Transverse colon (tissue), 4 donors: ENCODE measurements around the gene FAM20C. TPM values are rescaled to one million over a fixed set of nuclear protein-coding genes. Genes with fewer than 3 reads are reported as not detected.
A peak's percentile ranks its signal among the peaks of the same experiment; 100 is the strongest.

ENCODE experiments used
- DNase-seq: peaks from one replicate; pipeline ENCODE4 v3.0.0-alpha.2; 2019
- H3K27ac ChIP-seq, 4 donors: fragments of 200-600 bp; sonication (generic); 2 replicates each; pipeline ENCODE4 v1.5.1; 2016 to 2018; ENCODE audit warnings: inconsistent platforms in 4 of 4
- H3K27me3 ChIP-seq: fragments of 200-600 bp; sonication (generic); 2 replicates; pipeline ENCODE4 v1.5.1; 2017; ENCODE audit warnings: inconsistent platforms
- H3K36me3 ChIP-seq, 4 donors: fragments of 200-600 bp; sonication (generic); 2 replicates each; pipeline ENCODE4 v1.5.1; 2017 to 2019; ENCODE audit warnings: inconsistent platforms in 4 of 4
- H3K4me1 ChIP-seq, 4 donors: fragments of 200-600 bp; sonication (generic); 2 replicates each; pipeline ENCODE4 v1.5.1; 2017 to 2020; ENCODE audit warnings: inconsistent platforms in 4 of 4
- H3K4me3 ChIP-seq, 4 donors: fragments of 200-600 bp; sonication (generic); 1 replicate in 1 of 4; 2 replicates in 3 of 4; pipeline versions ENCODE4 v1.5.1 to v1.6.1; 2017 to 2019; ENCODE audit warnings: inconsistent platforms in 4 of 4
- H3K9me3 ChIP-seq, 2 donors: fragments of 200-600 bp; sonication (generic); 2 replicates each; pipeline ENCODE4 v1.5.1; 2017 to 2019; ENCODE audit warnings: inconsistent platforms in 2 of 2
- EP300 ChIP-seq: sonication (generic); formaldehyde crosslinking; IDR thresholded peaks from one replicate; pipeline ENCODE4 v1.6.1; 2017; ENCODE audit warnings: antibody characterized with exemption, low read depth
- POLR2A ChIP-seq: fragments of 450-650 bp; IDR thresholded peaks from one replicate; pipeline ENCODE4 v1.6.1; 2016; ENCODE audit warnings: antibody characterized with exemption, mild to moderate bottlenecking, moderate library complexity
- POLR2AphosphoS5 ChIP-seq, 3 donors: sonication (generic); formaldehyde crosslinking; IDR thresholded peaks; one replicate each; pipeline ENCODE4 v1.6.1; 2016; ENCODE audit warnings: antibody characterized with exemption in 3 of 3
- WGBS, 2 donors: methylation state at CpG; one replicate each; pipeline ENCODE4 v1.1.5; 2018; ENCODE audit warnings: low coverage in 1 of 2; 5-methylcytosine and 5-hydroxymethylcytosine counted together
- in situ Hi-C, 4 donors: fragments of 200-750 bp; cut with MboI; loops; one replicate each; pipeline versions ENCODE4 v1.15.0 to v1.15.1; 2017; ENCODE audit warnings: low sequenced_read_pairs in 3 of 4, low pct_ligation_motif_present in 1 of 4, low pct_unique_long_range_greater_than_20kb in 1 of 4
- intact Hi-C: fragments of 100-400 bp; cut with DNase I; formaldehyde crosslinking; loops from one replicate; pipeline ENCODE4 v1.15.1; 2023; ENCODE audit warnings: low total_unique reads
- total RNA-seq, 4 donors: library from RNA; depleted of rRNA; stranded (reverse); fragments of >200 nt; gene quantifications; one replicate each; pipeline ENCODE4 v1.1.0, GENCODE V29; 2016
- TF ChIP-seq, protein P1 (sequence below), 5 experiments: fragments of 200-600 bp in 3 of 5; fragments of 450-650 bp in 2 of 5; sonication (generic) in 3 of 5; IDR thresholded peaks; 1 replicate in 2 of 5; 2 replicates in 3 of 5; pipeline ENCODE4 v1.5.1; 2016 to 2017; ENCODE audit warnings: antibody characterized with exemption in 5 of 5, inconsistent platforms in 3 of 5, mild to moderate bottlenecking in 2 of 5, moderate library complexity in 1 of 5

The FAM20C gene
- total RNA-seq, 4 donors from 2014 or later = 10.5 to 62.3 (median 23.5) TPM

DNA sequence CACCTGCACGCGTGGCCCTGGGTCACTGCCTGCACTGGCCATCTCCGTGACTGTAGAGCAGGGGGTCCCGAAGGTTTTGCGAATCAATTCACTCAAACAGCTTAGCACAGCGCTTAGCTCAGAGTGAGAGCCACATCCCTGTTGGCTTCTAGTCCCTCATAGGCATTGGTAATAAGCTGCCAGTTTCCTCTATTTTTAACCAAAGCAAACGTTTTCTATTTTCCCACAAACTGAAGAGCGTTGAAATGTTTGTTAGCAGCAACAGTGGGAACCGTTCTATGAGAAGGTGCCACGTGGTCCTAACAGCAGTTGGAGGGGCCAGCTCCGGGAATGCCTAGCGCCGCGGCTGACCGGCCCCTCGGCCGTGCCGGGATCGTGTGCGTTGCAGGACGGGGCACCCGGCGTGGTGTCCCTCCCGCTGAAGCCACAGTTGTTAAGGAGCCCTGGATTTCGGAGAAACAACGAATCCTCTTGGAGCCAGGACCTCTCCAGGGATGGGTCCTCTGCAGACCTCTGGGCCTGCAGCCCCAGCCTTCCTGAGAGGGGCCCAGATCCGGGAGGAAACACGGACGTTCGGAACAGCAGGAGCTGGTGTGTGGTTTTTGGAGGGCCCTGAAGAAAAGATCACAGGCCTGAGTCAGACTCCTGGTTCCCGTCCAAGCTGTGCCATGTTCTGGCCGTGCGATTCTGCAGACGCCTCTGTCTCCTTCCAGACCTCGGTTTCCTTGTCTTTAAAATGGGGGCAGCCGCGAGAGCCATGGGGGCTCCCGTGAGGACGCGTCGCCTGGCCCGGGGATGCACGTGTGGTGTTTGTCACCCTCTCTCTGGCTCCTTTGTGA is 40.3 kb downstream of the FAM20C start:
- Histone ChIP-seq H3K4me1 (peaks cover 40 to 80% (median 63%) of the 10 kb centered on the region in 4 donors), H3K4me3 (no peak overlapping the region), H3K9me3 (no peaks in the 10 kb centered on the region), H3K27me3 (no peaks in the 10 kb centered on the region), H3K27ac (peak overlapping the region; percentile 83 to 92 (median 86)), H3K36me3 (no peaks in the 10 kb centered on the region)
- intact Hi-C loops = loop anchor here (5.0 kb wide), 1 partner anchor 40 kb away; the partner anchor contains the start of gene FAM20C
- TF ChIP-seq EP300 = no peak
- no peak for TF ChIP-seq POLR2AphosphoS5 (IDR thresholded peaks at IDR 0.05)
- TF ChIP-seq, protein P1, sequence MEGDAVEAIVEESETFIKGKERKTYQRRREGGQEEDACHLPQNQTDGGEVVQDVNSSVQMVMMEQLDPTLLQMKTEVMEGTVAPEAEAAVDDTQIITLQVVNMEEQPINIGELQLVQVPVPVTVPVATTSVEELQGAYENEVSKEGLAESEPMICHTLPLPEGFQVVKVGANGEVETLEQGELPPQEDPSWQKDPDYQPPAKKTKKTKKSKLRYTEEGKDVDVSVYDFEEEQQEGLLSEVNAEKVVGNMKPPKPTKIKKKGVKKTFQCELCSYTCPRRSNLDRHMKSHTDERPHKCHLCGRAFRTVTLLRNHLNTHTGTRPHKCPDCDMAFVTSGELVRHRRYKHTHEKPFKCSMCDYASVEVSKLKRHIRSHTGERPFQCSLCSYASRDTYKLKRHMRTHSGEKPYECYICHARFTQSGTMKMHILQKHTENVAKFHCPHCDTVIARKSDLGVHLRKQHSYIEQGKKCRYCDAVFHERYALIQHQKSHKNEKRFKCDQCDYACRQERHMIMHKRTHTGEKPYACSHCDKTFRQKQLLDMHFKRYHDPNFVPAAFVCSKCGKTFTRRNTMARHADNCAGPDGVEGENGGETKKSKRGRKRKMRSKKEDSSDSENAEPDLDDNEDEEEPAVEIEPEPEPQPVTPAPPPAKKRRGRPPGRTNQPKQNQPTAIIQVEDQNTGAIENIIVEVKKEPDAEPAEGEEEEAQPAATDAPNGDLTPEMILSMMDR (IDR thresholded peaks at IDR 0.05) = no peak
- no peak for TF ChIP-seq POLR2A
- 67 to 80% methylated on average over 3 to 43 of the region's 43 CpGs for whole genome bisulfite sequencing, 2 donors
- in situ Hi-C loops = no loop called here
- DNase-seq = no peak

DNA sequence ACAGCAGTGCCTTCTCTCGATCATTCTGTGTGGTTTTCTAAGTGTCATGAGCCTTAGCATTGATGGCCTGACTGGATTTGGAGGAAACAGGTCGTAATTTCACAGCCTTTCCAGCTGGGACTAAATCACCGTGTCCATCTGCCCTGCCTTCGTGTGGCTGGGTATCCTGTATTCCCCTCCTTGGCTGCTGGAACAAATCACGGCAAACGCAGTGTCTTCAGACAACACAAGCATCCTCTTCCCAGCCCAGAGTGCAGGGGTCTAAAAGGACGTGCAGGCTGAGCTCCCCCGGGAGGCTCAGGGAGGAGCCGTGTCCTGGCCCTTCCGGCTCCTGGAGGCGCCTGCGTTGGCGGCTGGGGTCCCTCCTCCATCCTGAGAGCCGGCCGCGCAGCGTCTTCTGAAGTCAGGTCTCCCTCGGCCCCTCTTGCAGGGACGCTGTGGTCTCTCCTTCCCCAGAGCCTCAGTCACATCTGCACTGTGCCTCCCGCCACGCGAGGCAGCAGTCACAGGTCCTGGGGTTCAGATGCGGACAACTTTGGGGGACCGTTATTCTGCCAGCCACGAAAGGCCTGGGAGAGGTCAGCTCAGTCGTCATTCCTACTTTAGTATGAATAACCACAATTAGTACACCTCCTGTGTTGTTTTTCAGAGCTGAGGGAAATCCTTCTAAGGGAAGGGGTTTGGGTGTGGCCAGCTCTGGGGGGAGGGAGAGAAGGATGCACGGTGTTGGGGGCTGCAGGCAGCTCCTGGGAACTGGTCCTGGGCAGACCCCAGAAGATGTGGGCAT is 41.1 kb downstream of the FAM20C start:
- TF ChIP-seq, protein P1 (IDR thresholded peaks at IDR 0.05) = no peak
- TF ChIP-seq POLR2AphosphoS5 (IDR thresholded peaks at IDR 0.05) = no peak
- no peak for TF ChIP-seq POLR2A
- no peak for TF ChIP-seq EP300

DNA sequence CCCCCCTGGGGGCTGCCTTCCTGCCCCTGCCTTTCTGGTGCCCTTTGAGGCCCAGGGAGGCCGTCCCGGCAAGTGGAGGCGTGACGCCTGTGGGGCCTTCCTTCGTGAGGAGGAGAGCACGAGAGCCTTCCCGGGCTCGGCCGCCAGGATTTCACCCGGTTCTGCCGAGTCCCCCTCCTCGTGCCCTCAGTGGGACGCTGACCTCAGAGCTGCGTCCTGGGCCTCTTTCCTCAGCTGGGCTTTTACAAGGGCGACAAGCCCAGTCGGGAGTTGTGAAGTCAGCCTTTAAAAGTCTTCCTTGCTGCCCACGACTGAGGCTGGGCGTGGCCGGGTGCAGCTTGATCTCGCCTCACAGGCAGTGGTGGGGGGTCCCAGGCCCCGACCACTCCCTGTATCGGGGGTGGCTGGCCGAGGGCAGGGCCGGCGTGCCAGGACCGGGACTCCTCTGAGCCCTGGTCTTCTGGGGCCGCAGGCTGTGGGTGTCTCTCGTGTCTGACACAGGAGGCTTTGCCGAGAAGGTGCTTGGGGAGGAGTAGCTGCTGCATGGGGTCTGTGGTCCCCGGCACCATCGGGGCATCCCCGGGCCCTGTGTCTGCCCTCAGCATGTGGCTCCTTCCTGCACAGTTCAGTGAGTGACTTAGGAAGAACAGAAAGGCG is 41.8 kb downstream of the FAM20C start:
- no peak for TF ChIP-seq EP300
- no peak for TF ChIP-seq POLR2A
- no peak for TF ChIP-seq POLR2AphosphoS5 (IDR thresholded peaks at IDR 0.05)
- TF ChIP-seq, protein P1 (IDR thresholded peaks at IDR 0.05) = no peak
- H3K4me1 ChIP-seq = peaks cover 40 to 67% (median 49%) of the 10 kb centered on the region in 4 donors
- H3K27me3 ChIP-seq = no peaks in the 10 kb centered on the region
- in situ Hi-C loops = no loop called here
- DNase-seq = no peak
- H3K36me3 ChIP-seq = no peaks in the 10 kb centered on the region
- peak overlapping the region; percentile 83 to 92 (median 86) for H3K27ac ChIP-seq
- H3K4me3 ChIP-seq = no peak overlapping the region
- intact Hi-C loops = loop anchor here (5.0 kb wide), 1 partner anchor 42 kb away; the partner anchor contains the start of gene FAM20C
- H3K9me3 ChIP-seq = no peaks in the 10 kb centered on the region
- WGBS, 2 donors = 44% methylated on average over 33 of the region's 33 CpGs; no CpG with 5 or more reads in 1 of the 2 donors

More for the DNA sequence above, 41.1 kb downstream of the FAM20C start:
- no peak overlapping the region for H3K4me3 ChIP-seq
- peaks cover 40 to 72% (median 55%) of the 10 kb centered on the region in 4 donors for H3K4me1 ChIP-seq
- no peak for DNase-seq
- no peaks in the 10 kb centered on the region for H3K36me3 ChIP-seq
- in situ Hi-C loops (no loop called here), intact Hi-C loops (loop anchor here (5.0 kb wide), 1 partner anchor 41 kb away; the partner anchor contains the start of gene FAM20C)
- H3K9me3 ChIP-seq = no peaks in the 10 kb centered on the region
- peak overlapping the region; percentile 83 to 92 (median 86) for H3K27ac ChIP-seq
- 61% methylated on average over 27 of the region's 27 CpGs; no CpG with 5 or more reads in 1 of the 2 donors for WGBS, 2 donors
- H3K27me3 ChIP-seq = no peaks in the 10 kb centered on the region
